NCI-H187 (cell line): Measurements from ENCODE around the gene ASGR2.
"Not testable (repeated sequence)": the region's sequence is repeated elsewhere in the genome, so short reads cannot be mapped to it uniquely, and the experiment has no call there.

ENCODE experiments used
- DNase-seq, 2 experiments: peaks; one replicate each; lab custom pipeline; 2025; lab: John Stamatoyannopoulos, UW

ASGR2 gene

GRCh38 chr17:7124923-7125322 lies 10.3 kb upstream of the ASGR2 start:
- no peak for DNase-seq

GRCh38 chr17:7123844-7124243 lies 9.2 kb upstream of the ASGR2 start:
- no peak for DNase-seq

GRCh38 chr17:7122381-7122780 lies 7.8 kb upstream of the ASGR2 start:
- DNase-seq, result no peak

- DNase-seq, result not testable (repeated sequence)
These were observed 6.0 kb upstream of the ASGR2 start for GRCh38 chr17:7120635-7121034.

- no peak for DNase-seq
These were observed 5.5 kb upstream of the ASGR2 start for GRCh38 chr17:7120123-7120522.

GRCh38 chr17:7119314-7119713 lies 4.7 kb upstream of the ASGR2 start:
- no peak for DNase-seq

GRCh38 chr17:7114875-7115614 lies 423 bp upstream of the ASGR2 start:
- no peak for DNase-seq

GRCh38 chr17:7113273-7114071 lies 1.1 kb downstream of the ASGR2 start:
- DNase-seq, result no peak

GRCh38 chr17:7112510-7113108 lies 2.0 kb downstream of the ASGR2 start:
- no peak for DNase-seq

GRCh38 chr17:7111784-7112509 lies 2.7 kb downstream of the ASGR2 start:
- DNase-seq, result no peak

- no peak for DNase-seq
These were observed 3.9 kb downstream of the ASGR2 start for GRCh38 chr17:7110617-7111306.

GRCh38 chr17:7109461-7110322 lies 4.9 kb downstream of the ASGR2 start:
- DNase-seq, result no peak

- no peak for DNase-seq
These were observed 5.6 kb downstream of the ASGR2 start for GRCh38 chr17:7108981-7109380.

- DNase-seq, result no peak
These were observed 6.1 kb downstream of the ASGR2 start for GRCh38 chr17:7108560-7108925.

GRCh38 chr17:7107795-7108559 lies 6.6 kb downstream of the ASGR2 start:
- DNase-seq, result no peak

- peak; percentile 16 to 54 for DNase-seq
These were observed 7.4 kb downstream of the ASGR2 start for GRCh38 chr17:7107012-7107754.

- DNase-seq, result no peak
These were observed 12.2 kb downstream of the ASGR2 start for GRCh38 chr17:7102421-7102820.

GRCh38 chr17:7101531-7101930 lies 13.1 kb downstream of the ASGR2 start:
- DNase-seq, result no peak

- not testable (repeated sequence) for DNase-seq
These were observed 13.8 kb downstream of the ASGR2 start for GRCh38 chr17:7100641-7101379.
